Activated CD8-positive, alpha-beta memory T cell treated with anti-CD3 and anti-CD28 coated beads, Interleukin-2, amount 50 U/mL, for 1 hour (primary cell): ENCODE data around the gene RPS14.
"Not testable (repeated sequence)": the region's sequence is repeated elsewhere in the genome, so short reads cannot be mapped to it uniquely, and the experiment has no call there.

Experiments
- DNase-seq: peaks from one replicate; pipeline ENCODE4 v3.0.0-alpha.2; 2020; ENCODE audit errors: extremely low read depth

The RPS14 gene

DNA sequence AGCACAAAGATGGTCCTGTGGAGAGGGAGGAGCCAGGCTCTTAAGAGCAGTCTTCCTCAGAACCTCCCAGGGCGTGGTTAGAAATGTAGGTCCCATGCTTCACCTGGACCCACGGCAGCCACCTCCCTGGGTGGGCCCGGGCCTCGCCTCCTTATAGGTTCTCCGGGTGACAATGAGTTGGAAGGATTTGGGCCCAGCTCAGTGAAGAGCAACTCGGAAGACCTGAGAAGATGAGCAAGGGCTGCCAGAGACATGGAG, 32.1 kb upstream of the RPS14 start:
- DNase-seq = no peak

DNA sequence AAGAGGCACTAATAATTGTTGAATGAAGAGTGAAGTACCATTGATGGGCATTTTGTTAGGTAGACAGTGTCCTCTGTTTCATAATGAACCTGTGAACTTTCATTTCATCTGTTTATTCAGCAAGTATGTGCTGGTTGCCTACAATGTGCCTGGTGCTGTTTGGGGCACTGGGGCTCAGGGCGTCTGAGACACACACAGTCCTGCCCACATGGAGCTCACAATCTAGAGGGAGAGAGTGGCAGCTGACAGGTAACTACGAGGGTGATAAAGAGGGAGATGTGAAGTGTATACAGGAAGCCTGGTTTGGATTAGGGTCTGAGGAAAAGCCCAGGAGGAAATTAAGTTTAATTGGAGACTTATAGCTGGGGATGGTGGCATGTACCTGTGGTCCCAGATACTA, 29.9 kb upstream of the RPS14 start:
- no peak for DNase-seq

DNA sequence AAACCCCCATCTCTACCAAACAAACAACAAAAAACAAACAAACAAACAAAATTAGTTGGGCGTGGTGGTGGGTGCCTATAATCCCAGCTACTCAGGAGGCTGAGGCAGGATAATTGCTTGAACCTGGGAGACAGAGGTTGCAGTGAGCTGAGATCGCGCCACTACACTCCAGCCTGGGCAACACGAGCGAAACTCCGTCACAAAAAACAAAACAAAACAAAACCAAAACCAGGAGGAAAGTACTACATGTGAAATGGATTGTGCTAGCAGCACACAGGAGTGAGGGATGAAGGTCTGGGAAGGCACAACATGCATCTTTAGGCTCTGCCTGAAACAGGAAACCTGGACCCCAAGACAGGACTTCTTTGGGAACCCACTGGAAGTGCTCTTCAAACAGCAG, 27.0 kb upstream of the RPS14 start:
- DNase-seq = not testable (repeated sequence)

DNA sequence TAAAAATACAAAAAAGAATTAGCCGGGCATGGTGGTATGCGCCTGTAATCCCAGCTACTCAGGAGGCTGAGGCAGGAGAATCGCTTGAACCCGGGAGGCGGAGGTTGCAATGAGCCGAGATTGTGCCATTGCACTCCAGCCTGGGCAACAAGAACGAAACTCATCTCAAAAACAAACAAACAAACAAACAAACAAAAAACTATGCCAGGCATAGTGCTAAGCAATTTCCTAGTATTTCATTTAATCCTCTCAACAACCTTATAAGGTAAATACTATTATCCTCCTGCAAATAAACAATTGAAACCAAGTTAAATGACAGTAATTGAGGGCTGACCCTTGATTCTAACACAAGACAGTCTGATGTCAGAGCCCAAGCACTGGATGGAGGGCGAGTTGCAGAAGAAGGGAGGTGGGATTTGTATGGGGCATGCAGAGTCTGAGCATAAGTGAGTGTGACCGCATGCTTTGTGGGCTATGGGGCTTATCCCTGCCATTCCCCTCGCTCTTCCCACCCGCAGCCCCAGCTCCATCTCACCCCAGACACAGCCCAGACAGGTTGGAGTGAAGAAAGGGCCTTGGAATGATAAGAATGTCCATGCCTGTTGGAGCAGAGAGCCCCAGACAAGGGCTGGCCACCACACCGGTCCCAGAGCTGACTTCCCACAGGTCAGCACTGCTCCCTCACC, 24.3 kb upstream of the RPS14 start:
- DNase-seq = no peak

DNA sequence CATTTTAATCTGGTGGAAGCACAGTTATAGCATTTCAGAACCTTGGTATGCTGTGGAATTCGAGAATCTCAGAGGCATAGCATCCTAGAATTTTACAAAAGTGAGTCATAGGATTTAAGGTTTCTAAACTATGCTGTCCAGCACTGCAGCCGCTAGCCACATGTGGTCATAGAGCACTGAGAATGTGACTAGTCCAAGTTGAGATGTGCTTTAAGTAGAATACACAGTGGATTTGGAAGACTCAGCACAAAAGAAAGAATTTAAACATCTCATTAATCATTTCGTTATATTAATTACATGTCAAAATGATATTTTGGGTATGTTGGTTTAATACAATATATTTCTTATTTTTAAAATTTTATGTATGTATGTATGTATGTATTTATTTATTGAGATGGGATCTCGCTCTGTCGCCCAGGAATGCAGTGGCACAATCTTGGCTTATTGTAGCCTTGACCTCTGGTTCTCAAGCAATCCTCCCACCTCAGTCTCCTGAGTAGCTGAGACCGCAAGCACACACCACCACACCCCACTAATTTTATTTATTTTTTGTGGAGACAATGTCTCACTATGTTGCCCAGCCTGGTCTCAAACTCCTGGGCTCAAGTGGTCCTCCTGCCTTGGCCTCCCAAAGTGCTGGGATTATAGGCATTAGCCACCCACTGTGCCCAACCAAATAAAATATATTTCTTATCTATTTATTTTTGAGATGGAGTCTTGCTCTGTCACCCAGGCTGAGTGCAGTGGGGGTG, 20.4 kb upstream of the RPS14 start:
- no peak for DNase-seq

DNA sequence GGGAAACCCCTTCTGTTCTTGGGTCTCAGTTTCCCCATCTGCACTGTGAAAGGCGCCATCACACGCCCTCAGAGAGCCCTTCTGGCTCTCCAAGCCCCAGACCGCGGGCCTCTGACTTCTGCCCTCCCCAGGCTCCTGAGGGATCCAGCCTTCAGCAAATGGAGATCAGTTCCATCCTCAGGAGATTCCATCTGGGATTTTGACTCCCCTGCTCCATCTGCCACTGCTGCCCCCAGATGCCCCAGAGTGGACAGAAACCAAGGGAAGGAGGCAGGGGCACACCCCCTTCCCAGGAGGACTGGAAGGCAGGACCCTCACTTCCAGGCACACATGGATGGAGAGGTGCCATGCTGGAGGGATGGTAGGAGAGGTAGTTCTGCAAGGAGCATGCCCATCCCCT, 18.7 kb upstream of the RPS14 start:
- DNase-seq = no peak

DNA sequence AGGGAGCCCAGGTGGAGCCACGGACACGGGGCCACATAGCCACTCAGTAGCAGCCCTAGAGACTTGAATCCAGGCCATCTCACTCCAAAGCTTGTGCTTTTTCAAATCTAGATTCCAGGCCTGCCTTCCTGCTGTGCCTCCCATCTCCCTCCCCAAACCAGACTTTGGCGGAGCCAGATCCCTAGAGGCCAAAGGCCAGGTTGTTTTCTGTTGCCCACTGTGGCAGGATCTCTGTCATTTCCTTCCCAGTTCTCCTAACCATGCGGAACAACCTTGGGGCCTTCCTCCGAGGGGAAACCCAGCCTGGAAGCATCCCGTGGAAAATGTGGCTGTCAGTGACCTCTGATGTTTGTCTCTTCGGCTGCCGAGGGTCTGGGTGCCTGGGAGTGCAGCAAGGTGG, 16.4 kb upstream of the RPS14 start:
- DNase-seq = no peak

DNA sequence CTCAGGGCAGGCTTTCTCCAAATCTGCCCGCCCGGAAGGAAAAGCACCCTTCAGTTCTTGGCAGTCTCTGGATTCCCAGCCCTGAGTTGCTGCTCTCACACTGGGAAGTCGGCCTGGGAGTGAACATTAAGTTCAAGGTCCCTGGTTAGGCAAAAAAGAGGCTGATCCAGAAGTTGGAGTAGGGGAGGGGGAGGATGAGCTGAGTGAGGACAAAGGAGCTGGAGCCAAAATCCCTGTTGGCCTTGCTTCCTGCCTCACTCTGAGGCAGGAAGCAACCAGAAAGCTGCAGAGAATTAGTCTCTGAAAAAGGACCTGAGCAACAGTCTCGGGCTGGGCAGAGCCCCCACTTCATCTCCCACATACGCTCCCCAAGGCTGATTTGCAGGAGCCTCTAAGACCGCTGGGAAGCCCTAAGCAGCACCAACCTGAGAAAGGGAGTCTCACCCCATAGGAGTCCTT, 15.0 kb upstream of the RPS14 start:
- no peak for DNase-seq

DNA sequence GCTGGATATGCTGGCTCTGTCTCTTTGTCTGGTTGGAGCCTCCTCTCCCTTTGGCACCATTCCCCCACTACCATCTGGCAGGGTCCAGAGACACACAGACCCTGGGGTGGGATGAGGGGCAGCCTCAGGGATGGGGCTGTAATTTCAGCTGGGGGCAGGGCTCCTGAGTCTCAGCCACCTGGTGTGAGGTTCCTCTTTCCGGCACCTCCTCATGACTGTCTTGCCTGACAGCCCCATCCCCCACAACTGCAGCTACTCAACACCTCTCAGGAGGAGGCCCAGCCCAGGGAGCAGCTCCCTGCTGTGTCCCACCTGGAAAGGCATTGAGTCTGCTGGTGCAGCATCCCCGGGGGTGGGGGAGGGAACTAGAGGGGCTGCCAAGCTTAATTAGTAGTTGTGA, 11.7 kb upstream of the RPS14 start:
- no peak for DNase-seq

DNA sequence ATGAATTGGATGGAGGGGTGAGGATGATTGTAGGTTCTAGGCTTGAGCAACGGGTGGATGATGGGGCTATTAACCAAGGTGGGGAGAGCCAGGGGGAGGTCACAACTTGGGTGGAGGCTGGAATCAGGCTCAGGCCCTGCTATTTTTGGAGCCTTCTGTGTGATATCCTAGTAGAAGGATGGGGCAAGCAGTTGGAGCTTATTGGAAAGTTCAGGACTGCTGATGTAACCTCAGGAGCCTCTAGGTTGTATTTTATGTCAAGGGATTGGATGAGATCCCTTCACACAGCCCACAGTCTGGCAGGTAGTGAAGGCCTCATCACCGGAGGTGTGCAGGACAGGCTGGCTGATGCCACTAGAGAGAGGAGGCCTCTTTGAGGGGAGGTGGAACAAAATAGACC, 11.2 kb upstream of the RPS14 start:
- DNase-seq = no peak

DNA sequence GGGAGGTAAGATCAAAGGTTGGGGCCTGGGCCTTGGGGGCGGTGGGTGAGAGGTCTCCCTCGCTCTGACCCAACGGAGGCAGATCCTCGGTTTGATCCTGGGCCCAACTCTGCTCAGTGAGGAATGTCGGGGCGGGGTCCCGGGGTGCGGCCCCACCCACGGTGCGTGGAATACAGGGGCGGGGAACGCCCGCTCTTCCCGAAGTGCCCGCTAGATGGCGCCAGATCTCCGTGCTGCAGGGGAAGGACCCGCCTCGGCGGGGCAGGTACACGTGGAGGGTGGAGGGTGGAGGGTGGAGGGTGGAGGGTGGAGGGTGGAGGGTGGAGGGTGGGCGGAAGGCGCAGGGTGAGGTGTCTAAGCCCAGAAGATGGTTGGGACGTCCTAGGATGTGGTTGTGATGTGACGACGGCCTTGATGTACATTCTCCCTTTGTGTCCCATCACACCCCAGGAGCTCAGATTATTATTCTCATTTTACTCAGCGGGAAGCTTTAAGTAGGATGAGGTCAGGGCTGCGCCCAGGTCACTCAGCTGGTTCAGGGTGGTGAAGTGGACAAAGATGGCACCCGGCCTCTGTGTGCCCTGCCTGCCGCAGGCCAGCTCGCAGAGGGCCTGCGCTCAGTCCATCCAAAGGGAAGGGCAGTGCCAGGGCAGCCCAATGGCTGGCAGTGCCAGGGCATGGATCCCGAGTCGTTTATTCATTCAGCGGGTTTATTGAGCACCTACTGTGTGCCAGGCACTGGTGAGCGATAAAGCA, 9.4 kb upstream of the RPS14 start:
- peak; percentile 53 for DNase-seq

DNA sequence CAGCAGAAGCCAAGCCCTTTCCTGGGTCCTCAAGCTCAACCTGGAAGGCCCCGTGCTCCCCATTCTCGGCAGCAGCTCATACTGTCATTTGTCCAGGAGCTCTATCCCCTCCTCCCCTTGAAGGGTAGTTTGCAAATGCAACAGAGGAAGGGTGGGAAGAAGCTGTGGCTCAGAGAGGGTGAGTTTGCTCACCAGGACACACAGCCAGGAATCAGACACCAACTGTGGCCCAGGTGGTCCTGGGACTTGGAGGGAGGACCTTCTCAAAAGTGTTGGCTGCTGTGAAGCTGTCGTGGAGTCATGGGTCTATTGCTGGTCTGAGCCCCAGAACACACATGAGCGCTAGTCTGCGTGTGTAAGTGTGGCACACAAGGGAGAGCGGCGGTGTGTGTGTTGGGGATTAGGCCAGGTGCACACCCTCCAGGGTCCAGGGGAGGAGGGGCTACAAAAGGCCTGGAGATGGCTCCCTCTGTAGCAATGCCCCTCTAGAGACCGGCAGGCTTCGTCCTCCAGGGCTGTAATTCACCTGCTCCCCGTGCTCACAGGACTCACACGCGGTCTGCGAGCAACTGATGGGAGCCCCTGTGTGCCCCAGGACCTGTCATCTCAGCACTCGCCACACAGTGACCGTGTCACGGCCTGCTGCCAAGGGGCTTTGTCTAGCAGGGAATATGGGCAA, 8.2 kb upstream of the RPS14 start:
- no peak for DNase-seq

DNA sequence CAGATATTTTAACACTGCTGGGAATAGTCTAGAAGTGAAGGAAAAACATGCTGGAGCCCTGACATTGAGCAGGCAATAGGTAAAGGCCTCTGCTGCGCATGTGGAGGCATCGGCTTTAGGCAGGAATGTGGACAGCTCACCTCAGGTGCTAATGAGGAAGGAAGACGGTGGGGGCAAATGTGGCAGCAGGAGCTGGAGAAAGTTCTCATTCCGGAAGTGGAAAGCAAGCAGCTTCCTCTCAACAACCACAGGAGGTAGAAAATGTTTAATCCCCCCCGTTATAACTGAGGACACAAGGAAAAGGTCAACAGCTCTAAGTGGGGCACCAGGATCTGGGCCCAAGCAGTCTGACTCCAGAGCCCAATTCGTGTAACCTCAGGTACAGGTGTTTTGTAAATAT, 7.6 kb upstream of the RPS14 start:
- no peak for DNase-seq

DNA sequence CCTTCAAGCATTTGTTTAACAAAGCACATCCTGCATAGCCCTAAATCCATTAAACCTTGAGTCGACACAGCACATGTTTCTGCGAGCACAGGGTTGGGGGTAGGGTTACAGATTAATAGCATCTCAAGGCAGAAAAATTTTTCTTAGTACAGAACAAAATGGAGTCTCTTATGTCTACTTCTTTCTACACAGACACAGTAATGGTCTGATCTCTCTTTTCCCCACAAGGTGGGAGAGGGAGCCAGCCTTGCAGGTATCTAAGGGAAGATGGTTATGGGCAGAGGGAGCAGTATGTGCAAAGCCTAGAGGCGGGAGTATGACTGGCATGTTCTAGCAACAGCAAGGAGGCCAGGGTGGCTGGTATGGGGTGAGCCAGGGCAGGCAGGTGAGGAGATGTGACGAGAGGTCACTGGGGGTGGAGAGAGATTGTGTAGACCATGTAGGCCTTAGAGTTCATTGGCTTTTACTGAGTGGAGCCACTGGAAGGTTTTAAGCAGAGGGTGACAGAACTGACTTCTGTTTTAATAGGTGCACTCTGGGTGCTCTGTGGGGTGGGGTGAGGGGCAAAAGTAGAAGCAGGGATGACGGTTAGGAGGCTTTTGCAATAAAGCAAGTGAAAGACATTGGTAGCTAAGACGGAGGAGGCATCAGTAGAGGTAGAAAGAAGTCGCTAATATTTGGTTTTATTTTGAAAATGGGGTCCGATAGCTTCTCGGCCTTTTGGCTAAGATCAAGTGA, 5.1 kb upstream of the RPS14 start:
- DNase-seq = no peak

DNA sequence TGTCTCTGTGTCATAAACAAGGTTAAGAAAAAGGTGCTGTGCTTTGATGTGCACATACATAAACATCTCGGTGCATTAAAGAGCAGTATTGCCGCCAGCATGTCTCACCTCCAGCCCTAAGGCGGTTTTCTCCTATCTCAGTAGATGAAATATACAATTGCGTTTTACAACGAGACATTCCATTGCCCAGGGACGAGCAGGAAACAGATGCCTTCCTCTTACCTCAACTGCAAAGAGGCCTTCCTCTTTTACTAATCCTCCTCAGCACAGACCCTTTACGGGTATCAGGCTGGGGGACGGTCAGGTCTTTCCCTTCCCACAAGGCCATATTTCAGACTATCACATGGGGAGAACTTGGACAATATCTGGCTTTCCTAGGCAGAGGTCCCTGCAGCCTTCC, 4.5 kb upstream of the RPS14 start:
- DNase-seq = not testable (repeated sequence)

DNA sequence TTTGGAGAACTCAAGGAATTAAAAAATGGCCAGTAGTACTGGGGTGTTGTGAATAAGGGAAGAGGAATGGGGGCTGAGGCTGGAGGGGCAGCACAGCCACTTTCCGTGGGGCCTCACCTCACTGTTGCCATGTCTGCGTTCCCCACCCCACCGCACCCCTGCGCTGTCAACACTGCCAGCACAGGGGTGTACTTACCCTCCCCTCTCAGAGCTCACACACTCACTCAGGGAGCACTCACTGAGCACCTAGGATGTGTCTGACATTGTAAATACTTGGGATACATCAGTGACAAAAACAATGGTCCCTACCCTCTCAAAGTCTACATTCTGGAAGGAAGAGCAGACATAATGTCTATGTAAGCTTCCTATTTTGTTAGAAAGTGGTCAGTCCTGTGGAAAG, 3.4 kb upstream of the RPS14 start:
- DNase-seq = no peak

DNA sequence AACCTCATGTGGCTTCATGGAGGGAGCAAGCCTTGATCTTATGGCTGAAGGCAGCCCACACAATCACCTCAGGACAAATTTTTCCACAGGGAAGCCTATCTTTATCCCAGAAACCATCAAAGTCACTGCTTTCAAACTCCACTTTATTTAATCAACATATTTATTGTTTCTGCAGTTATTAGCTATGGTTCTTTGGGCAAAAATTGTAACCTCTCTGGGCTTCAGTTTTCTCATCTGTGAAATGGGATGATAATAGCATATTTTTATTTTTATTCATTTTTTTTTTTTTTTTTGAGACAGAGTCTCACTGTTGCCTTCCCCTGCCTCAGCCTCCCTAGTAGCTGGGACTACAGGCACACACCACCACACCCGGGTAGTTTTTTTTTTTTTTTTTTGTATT, 2.1 kb upstream of the RPS14 start:
- no peak for DNase-seq

DNA sequence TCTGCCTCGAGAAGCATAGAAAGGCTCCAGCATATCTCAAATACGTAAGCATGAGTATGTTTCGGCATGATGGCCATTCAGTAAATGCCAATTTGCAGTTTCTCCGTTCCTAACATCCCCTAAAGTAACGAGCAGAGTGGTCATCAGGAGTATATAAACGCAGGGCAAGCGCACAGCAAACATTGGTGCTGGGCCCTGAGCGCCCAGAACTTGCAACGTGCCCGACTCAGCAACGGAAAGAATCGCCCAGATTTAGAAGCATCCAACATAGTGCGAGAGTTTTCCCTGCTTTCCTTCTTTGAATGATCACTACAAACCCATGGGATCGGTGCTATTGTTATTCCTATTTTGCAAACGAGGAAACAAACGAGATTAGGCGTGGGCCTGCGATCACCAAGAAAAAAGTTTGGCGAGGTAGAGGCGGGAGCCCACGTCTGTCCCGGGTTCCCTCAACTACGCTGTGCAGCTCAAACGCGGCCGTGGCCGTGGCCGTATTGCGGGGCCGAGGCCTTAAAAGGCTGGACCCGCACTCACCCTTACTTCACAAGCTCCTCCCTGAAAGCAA, 505 bp downstream of the RPS14 start:
- DNase-seq = no peak

DNA sequence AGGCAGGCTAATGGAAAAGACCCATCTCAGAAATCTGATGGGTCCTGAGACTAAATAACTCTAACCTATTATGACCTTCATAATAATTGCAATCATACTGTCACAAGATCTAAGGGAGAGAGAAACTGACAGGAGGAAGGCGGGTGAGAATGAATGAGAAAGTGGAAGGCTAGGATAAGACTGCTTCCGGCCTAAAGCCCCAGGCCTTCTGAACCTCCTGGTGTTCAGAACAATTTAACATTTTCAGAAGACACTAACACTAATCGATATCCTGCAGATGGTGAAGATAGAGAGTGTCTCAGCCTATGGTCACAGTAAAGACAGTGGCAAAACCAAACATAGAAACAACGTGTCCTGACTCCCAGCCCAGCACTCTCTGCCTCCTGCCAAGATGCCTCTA, 1.2 kb downstream of the RPS14 start:
- no peak for DNase-seq

DNA sequence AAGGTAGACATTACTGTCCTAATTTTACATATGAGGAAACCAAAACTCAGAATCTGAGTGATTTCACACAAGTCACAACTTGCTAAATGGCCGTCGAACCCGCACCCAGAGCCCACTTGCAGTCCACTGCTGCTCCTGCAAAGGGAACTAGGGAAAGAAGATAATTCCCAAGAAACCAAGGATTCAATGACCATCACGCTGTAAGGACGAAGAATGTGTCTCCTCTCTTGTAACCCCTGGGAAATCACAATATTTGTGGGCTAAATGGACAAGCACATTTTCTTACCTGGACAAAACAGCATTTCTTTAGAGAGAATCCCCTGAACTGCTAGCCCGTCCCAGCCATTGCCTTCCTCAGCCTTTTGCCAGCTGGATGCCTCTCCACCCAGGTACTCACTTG, 2.4 kb downstream of the RPS14 start:
- no peak for DNase-seq

DNA sequence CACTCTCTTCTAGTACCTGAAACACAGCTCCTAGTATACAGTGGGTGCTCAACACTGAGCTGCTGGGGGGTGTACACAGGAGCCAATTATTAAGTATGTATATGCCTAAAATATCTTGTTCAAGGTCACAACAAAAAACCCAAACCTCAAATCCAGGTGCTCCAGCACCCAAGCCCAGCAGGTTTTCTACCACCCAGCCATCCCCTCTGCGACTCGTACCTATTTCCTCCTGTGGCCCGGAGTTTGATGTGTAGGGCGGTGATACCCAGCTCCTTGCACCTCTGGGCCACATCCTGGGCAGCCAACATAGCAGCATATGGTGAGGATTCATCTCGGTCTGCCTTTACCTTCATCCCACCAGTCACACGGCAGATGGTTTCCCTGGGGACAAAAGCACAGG, 3.0 kb downstream of the RPS14 start:
- no peak for DNase-seq

DNA sequence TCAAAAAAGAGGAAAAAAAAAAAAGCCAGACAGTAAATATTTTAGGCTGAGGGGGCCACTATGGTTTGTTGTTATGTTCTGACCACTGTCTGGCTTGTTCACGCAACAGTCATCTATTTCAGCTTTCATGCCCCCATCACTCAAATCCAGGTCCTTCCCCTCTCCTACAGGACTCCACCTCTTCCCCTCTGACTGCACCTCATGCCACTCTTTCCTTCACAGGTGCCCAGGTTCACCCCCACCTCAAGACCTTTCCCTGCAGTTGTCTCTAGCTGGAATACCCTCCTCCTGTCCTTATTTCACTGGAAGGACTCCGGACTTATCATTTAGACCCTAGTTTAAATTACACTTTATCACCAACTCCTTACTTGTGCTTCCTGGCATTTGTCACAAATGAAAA, 3.5 kb downstream of the RPS14 start:
- no peak for DNase-seq
